K562 (cell line): ENCODE data around the gene THSD8. TPM values are rescaled to one million over a fixed set of nuclear protein-coding genes. Genes with fewer than 3 reads are reported as not detected.

Experiments
- ATF1 ChIP-seq, 2 experiments: fragments of 450-650 bp in 1 of 2; IDR thresholded peaks; 2 replicates each; pipeline ENCODE4 v1.6.1; 2016; ENCODE audit warnings: missing compliant biosample characterization in 1 of 2, missing genetic modification characterization in 1 of 2
- BRF1 ChIP-seq: IDR thresholded peaks from 3 replicates; pipeline ENCODE4 v1.6.1; 2011; ENCODE audit warnings: borderline replicate concordance, mild to moderate bottlenecking; ENCODE audit not compliant: insufficient read length; ENCODE audit errors: extremely low read depth
- ELF4 ChIP-seq: fragments of 450-650 bp; formaldehyde crosslinking; IDR thresholded peaks from 2 replicates; pipeline ENCODE4 v1.4.0; 2022; ENCODE audit warnings: missing genetic modification characterization
- ETV6 ChIP-seq, 3 experiments: fragments of 150-350 bp in 1 of 3; sonication (generic) in 1 of 3; formaldehyde crosslinking in 1 of 3; IDR thresholded peaks; 2 replicates each; pipeline versions ENCODE4 v1.6.1 to v1.8.0; 2014 to 2022; ENCODE audit warnings: borderline replicate concordance in 2 of 3, low read depth in 2 of 3, antibody characterized with exemption in 1 of 3, low read length in 1 of 3, mild to moderate bottlenecking in 1 of 3, missing genetic modification reagents in 1 of 3
- FOXM1 ChIP-seq, 2 experiments: fragments of 450-650 bp in 1 of 2; sonication (generic) in 1 of 2; formaldehyde crosslinking in 1 of 2; IDR thresholded peaks; 2 replicates each; pipeline versions ENCODE4 v1.6.1 to v1.9.0; 2017 to 2022; ENCODE audit warnings: low read depth in 2 of 2, mild to moderate bottlenecking in 2 of 2, missing genetic modification reagents in 1 of 2, moderate library complexity in 1 of 2
- HMGN3 ChIP-seq: IDR thresholded peaks from 2 replicates; pipeline ENCODE4 v1.6.1; 2011; ENCODE audit warnings: borderline replicate concordance, low read depth, mild to moderate bottlenecking, mixed read lengths, low read length; ENCODE audit not compliant: insufficient read length; ENCODE audit errors: extremely low read depth
- ILK ChIP-seq: fragments of 450-650 bp; IDR thresholded peaks from 2 replicates; pipeline ENCODE4 v1.6.1; 2016; ENCODE audit warnings: missing genetic modification characterization, low read depth, mild to moderate bottlenecking, missing compliant biosample characterization, moderate library complexity, borderline replicate concordance
- JUND ChIP-seq, 2 experiments: IDR thresholded peaks; 2 replicates in 1 of 2; 3 replicates in 1 of 2; pipeline ENCODE4 v1.6.1; 2011; ENCODE audit warnings: borderline replicate concordance in 2 of 2, low read depth in 2 of 2, low read length in 2 of 2, improper control_type of control experiment in 1 of 2, missing biosample characterization in 1 of 2, missing genetic modification characterization in 1 of 2, missing genetic modification reagents in 1 of 2
- KLF13 ChIP-seq: fragments of 450-650 bp; IDR thresholded peaks from 2 replicates; pipeline ENCODE4 v1.6.1; 2016; ENCODE audit warnings: missing genetic modification characterization, low read depth, mild to moderate bottlenecking, missing compliant biosample characterization, moderate library complexity, borderline replicate concordance
- NFIC ChIP-seq: fragments of 450-650 bp; IDR thresholded peaks from 2 replicates; pipeline ENCODE4 v1.6.1; 2017; ENCODE audit warnings: mild to moderate bottlenecking, inconsistent platforms
- NR2F6 ChIP-seq: fragments of 450-650 bp; formaldehyde crosslinking; IDR thresholded peaks from 2 replicates; pipeline ENCODE4 v1.4.0; 2020; ENCODE audit warnings: mild to moderate bottlenecking
- TBL1XR1 ChIP-seq, 2 experiments: IDR thresholded peaks; 2 replicates each; pipeline ENCODE4 v1.6.1; 2012; ENCODE audit warnings: improper control_type of control experiment in 2 of 2, low read length in 2 of 2, mild to moderate bottlenecking in 1 of 2
- ZBTB2 ChIP-seq: fragments of 450-650 bp; IDR thresholded peaks from 2 replicates; pipeline ENCODE4 v1.6.1; 2016; ENCODE audit warnings: antibody characterized with exemption
- ZNF407 ChIP-seq: fragments of 450-650 bp; IDR thresholded peaks from 2 replicates; pipeline ENCODE4 v1.6.1; 2016; ENCODE audit warnings: low read depth
- ZNF696 ChIP-seq: fragments of 250-450 bp; sonication (Bioruptor Pico); conservative IDR thresholded peaks from 2 replicates; pipeline ENCODE4 v1.4.0; 2020; ENCODE audit warnings: mild to moderate bottlenecking, moderate library complexity
- polyA plus RNA-seq, 8 experiments: library from polyadenylated mRNA; depleted of rRNA in 4 of 8; stranded (reverse) in 5 of 8; unstranded in 3 of 8; fragments of >200 nt; fragmentation: Nextera tagmentation in 2 of 8; fragmentation: Illumina TruSeq in 1 of 8; extraction: Ambion mirVana in 2 of 8; extraction: Trizol in 1 of 8; gene quantifications; 2 replicates each; pipeline versions ENCODE4 v1.2.1 to v1.2.3, GENCODE V29; 2011 to 2014; ENCODE audit warnings: inconsistent platforms in 1 of 8, missing spikeins in 1 of 8
- total RNA-seq, 7 experiments: library from RNA; depleted of rRNA in 6 of 7; stranded (reverse); fragments of >200 nt in 6 of 7; fragmentation: Illumina TruSeq in 2 of 7; extraction: Trizol in 2 of 7; gene quantifications; 2 replicates each; pipeline versions ENCODE4 v1.2.1 to v1.2.3, GENCODE V29; 2011 to 2021; ENCODE audit warnings: low replicate concordance in 1 of 7

THSD8 gene
- total and polyA plus RNA-seq, 9 of the 15 experiments (the other 6 are each of a cell fraction or from before 2014, with no cell fraction given): 8.4 to 42.4 (median 19.9) TPM; not detected in 2

GRCh38 chr19:12825254-12826131 lies 23.6 kb downstream of the THSD8 start (continued):
- no peak for TF ChIP-seq ZBTB2
- no peak for TF ChIP-seq TBL1XR1 (IDR thresholded peaks at IDR 0.05; ENCODE audit: low read length in 2 of 2)
- TF ChIP-seq ZNF407: no peak
- no peak for TF ChIP-seq ETV6 (IDR thresholded peaks at IDR 0.05; ENCODE audit: borderline replicate concordance in 1 of 2, low read depth in 2 of 2, low read length in 1 of 2)
- no peak for TF ChIP-seq ETV6 (CRISPR knock-in tag; IDR thresholded peaks at IDR 0.05; ENCODE audit: borderline replicate concordance)
- no peak for TF ChIP-seq ILK
- TF ChIP-seq FOXM1 (IDR thresholded peaks at IDR 0.05; ENCODE audit: low read depth): no peak
- TF ChIP-seq FOXM1 (CRISPR knock-in tag; IDR thresholded peaks at IDR 0.05; ENCODE audit: low read depth): no peak
- no peak for TF ChIP-seq ELF4
- no peak for TF ChIP-seq NR2F6 (CRISPR knock-in tag)
- TF ChIP-seq HMGN3: peak; percentile 66
- TF ChIP-seq NFIC: peak; percentile 93
- TF ChIP-seq ATF1 (CRISPR knock-in tag; IDR thresholded peaks at IDR 0.05): no peak
- peak; percentile 31; the same call in 1 of the 2 replicates for TF ChIP-seq ATF1 (tag; IDR thresholded peaks at IDR 0.05)
- peak; percentile 37; the same call in 1 of the 2 replicates for TF ChIP-seq JUND (IDR thresholded peaks at IDR 0.05; ENCODE audit: borderline replicate concordance, low read depth, low read length)
- TF ChIP-seq JUND (tag; IDR thresholded peaks at IDR 0.05; ENCODE audit: borderline replicate concordance, low read depth, low read length): no peak
- TF ChIP-seq ZNF696: no peak
- no peak for TF ChIP-seq BRF1
- TF ChIP-seq KLF13: no peak
